B cell (primary cell): ENCODE results near the gene BRICD5. TPM values are rescaled to one million over a fixed set of nuclear protein-coding genes. Genes with fewer than 3 reads are reported as not detected.

ENCODE experiments used
- ATAC-seq: fragments of 200-7000 bp; cut with Tn5 transposase; one replicate; pipeline ENCODE4 v1.10.0; 2021; ENCODE audit warnings: low read depth, mild to moderate bottlenecking, moderate number of reproducible peaks, moderate library complexity
- CTCF ChIA-PET: fragments of 350-600 bp; sonication (Branson Sonifier 250); formaldehyde crosslinking; loops from one replicate; lab custom pipeline; 2021; ENCODE audit warnings: antibody characterized with exemption, inconsistent platforms; lab: Charles Lee
- POLR2A ChIA-PET: fragments of 350-600 bp; sonication (Branson Sonifier 250); formaldehyde crosslinking; loops from one replicate; lab custom pipeline; 2021; ENCODE audit warnings: antibody characterized with exemption; lab: Charles Lee
- DNase-seq: peaks from one replicate; pipeline ENCODE4 v3.0.0; 2013
- H2AFZ ChIP-seq: 2 replicates; pipeline ENCODE4 v1.6.1; 2012; ENCODE audit warnings: mild to moderate bottlenecking, low read depth, low read length; ENCODE audit not compliant: insufficient read depth, poor library complexity, severe bottlenecking
- H3K27ac ChIP-seq, 2 donors: 1 replicate in 1 of 2; 2 replicates in 1 of 2; pipeline ENCODE4 v1.5.1; 2012 to 2013; ENCODE audit warnings: low read length in 2 of 2, mild to moderate bottlenecking in 2 of 2, moderate library complexity in 1 of 2
- H3K27me3 ChIP-seq, 4 experiments: fragments of 200-600 bp in 1 of 4; sonication (generic) in 1 of 4; replicated peaks in 1 of 4; 1 replicate in 2 of 4; 2 replicates in 2 of 4; pipeline versions ENCODE4 v1.6.1 to v1.7.0; 2013 to 2016; ENCODE audit warnings: low read length in 3 of 4, mild to moderate bottlenecking in 2 of 4, mixed read lengths in 1 of 4, moderate library complexity in 1 of 4; ENCODE audit not compliant: insufficient read depth in 4 of 4, control insufficient read depth in 3 of 4; ENCODE audit errors: control extremely low read depth in 1 of 4
- H3K36me3 ChIP-seq, 2 experiments: replicated peaks in 1 of 2; 1 replicate in 1 of 2; 2 replicates in 1 of 2; pipeline versions ENCODE4 v1.6.1 to v1.7.1; 2013; ENCODE audit warnings: low read length in 1 of 2; ENCODE audit not compliant: insufficient read depth in 2 of 2, control insufficient read depth in 1 of 2; ENCODE audit errors: control extremely low read depth in 1 of 2, extremely low read depth in 1 of 2
- H3K4me1 ChIP-seq, 2 donors: fragments of 200-600 bp in 1 of 2; sonication (generic) in 1 of 2; 1 replicate in 1 of 2; 2 replicates in 1 of 2; pipeline versions ENCODE4 v1.5.1 to v1.6.1; 2013 to 2017; ENCODE audit warnings: low read length in 2 of 2; ENCODE audit not compliant: control insufficient read depth in 2 of 2, insufficient read depth in 2 of 2
- H3K4me2 ChIP-seq: replicated peaks from 2 replicates; pipeline ENCODE3; 2012; ENCODE audit warnings: mild to moderate bottlenecking, low read depth, low read length; ENCODE audit not compliant: poor library complexity, severe bottlenecking
- H3K4me3 ChIP-seq, 5 experiments: fragments of 200-600 bp in 1 of 5; sonication (generic) in 1 of 5; 1 replicate in 3 of 5; 2 replicates in 2 of 5; pipeline versions ENCODE4 v1.5.1 to v1.7.0; 2011 to 2016; ENCODE audit warnings: low read length in 4 of 5, mild to moderate bottlenecking in 4 of 5, low read depth in 2 of 5, control low read depth in 1 of 5, moderate library complexity in 1 of 5; ENCODE audit not compliant: insufficient read depth in 1 of 5; ENCODE audit errors: control extremely low read depth in 1 of 5, extremely low read depth in 1 of 5
- H3K79me2 ChIP-seq: fragments of 200-600 bp; sonication (generic); one replicate; pipeline ENCODE4 v1.6.0; 2016; ENCODE audit warnings: low read length; ENCODE audit not compliant: control insufficient read depth, insufficient read depth
- H3K9ac ChIP-seq: fragments of 200-600 bp; sonication (generic); 2 replicates; pipeline ENCODE4 v1.6.1; 2017; ENCODE audit warnings: mild to moderate bottlenecking, low read length, moderate library complexity
- H3K9me3 ChIP-seq, 3 donors: one replicate each; pipeline versions ENCODE4 v1.6.1 to v1.7.1; 2013; ENCODE audit warnings: low read length in 2 of 3; ENCODE audit not compliant: control insufficient read depth in 2 of 3, insufficient read depth in 1 of 3; ENCODE audit errors: control extremely low read depth in 1 of 3
- H4K20me1 ChIP-seq: 2 replicates; pipeline ENCODE4 v1.6.0; 2012; ENCODE audit warnings: mild to moderate bottlenecking, low read length; ENCODE audit not compliant: insufficient read depth, control insufficient read depth, poor library complexity, severe bottlenecking
- H3K27ac Mint-ChIP-seq: one replicate; pipeline ENCODE4 v1.8.0; 2021; ENCODE audit warnings: mixed read lengths
- H3K27me3 Mint-ChIP-seq: one replicate; pipeline ENCODE4 v1.8.0; 2021; ENCODE audit warnings: mixed read lengths
- H3K4me1 Mint-ChIP-seq: one replicate; pipeline ENCODE4 v1.8.0; 2021; ENCODE audit warnings: mixed read lengths
- H3K4me3 Mint-ChIP-seq: one replicate; pipeline ENCODE4 v1.8.0; 2021; ENCODE audit warnings: mixed read lengths
- H3K9me3 Mint-ChIP-seq: one replicate; pipeline ENCODE4 v1.8.0; 2022; ENCODE audit warnings: mixed read lengths; ENCODE audit not compliant: insufficient read depth
- CTCF ChIP-seq: fragments of 200-600 bp; IDR thresholded peaks from one replicate; pipeline ENCODE4 v1.8.0; 2022; ENCODE audit warnings: antibody characterized with exemption, mild to moderate bottlenecking
- EZH2 ChIP-seq: IDR thresholded peaks from 2 replicates; pipeline ENCODE4 v1.6.1; 2012; ENCODE audit warnings: borderline replicate concordance, low read depth, mild to moderate bottlenecking, moderate library complexity, low read length; ENCODE audit not compliant: insufficient read depth, poor library complexity, severe bottlenecking
- WGBS: methylation state at CpG from one replicate; pipeline ENCODE4 v1.1.5; 2013; ENCODE audit warnings: missing lambda C conversion rate; ENCODE audit not compliant: insufficient coverage; 5-methylcytosine and 5-hydroxymethylcytosine counted together
- intact Hi-C: fragments of 100-400 bp; cut with micrococcal nuclease; formaldehyde crosslinking; loops from one replicate; pipeline ENCODE4 v1.10.0; 2022
- polyA plus RNA-seq: library from polyadenylated mRNA; depleted of rRNA; stranded (reverse); fragments of >200 nt; gene quantifications from 2 replicates; pipeline ENCODE4 v1.2.3, GENCODE V29; 2012
- total RNA-seq, 2 donors: library from RNA; stranded (reverse); fragments of 120-200 nt in 1 of 2; gene quantifications; 1 replicate in 1 of 2; 2 replicates in 1 of 2; pipeline versions ENCODE4 v1.2.3 to v1.2.4, GENCODE V29; 2013 to 2022

The BRICD5 gene
- total and polyA plus RNA-seq, 2 donors (not counting 1 experiment from before 2014, with no cell fraction given) = 11.9 to 18.3 TPM

GRCh38 chr16:2197765-2198164, 12.9 kb downstream of the BRICD5 start:
- Histone ChIP-seq H2AFZ (no peak overlapping the region), H3K9ac (no peak overlapping the region), H3K4me2 (no peak overlapping the region), H3K27ac (no peak overlapping the region), H3K79me2 (no peaks in the 10 kb centered on the region), H3K4me3 (no peak overlapping the region), H3K9me3 (peaks cover 0 to 6% (median 0%) of the 10 kb centered on the region in 3 donors), H3K27me3 (peaks cover 0 to 50% (median 20%) of the 10 kb centered on the region in 4 experiments), H3K36me3 (no peaks in the 10 kb centered on the region), H3K4me1 (peaks cover 12 to 22% of the 10 kb centered on the region in 2 donors), H4K20me1 (no peaks in the 10 kb centered on the region)
- H3K4me1 Mint-ChIP-seq = peaks cover 10% of the 10 kb centered on the region
- ChIA-PET POLR2A (no interaction called here), CTCF (interaction anchor here (0.6 to 4.7 kb wide), 2 partner anchors 54 to 339 kb away, joined by 3 to 71 read pairs; partner anchors contain the start of gene ECI1)
- no peak for ATAC-seq
- H3K4me3 Mint-ChIP-seq = peak overlapping the region; percentile 40
- intact Hi-C loops = loop anchor here (10.0 kb wide), 2 partner anchors 147 to 407 kb away; partner anchors contain the start of gene ABCA3
- TF ChIP-seq EZH2 = no peak
- no peak for TF ChIP-seq CTCF
- no peaks in the 10 kb centered on the region for H3K9me3 Mint-ChIP-seq
- peaks cover 28% of the 10 kb centered on the region for H3K27me3 Mint-ChIP-seq
- DNase-seq = no peak
- H3K27ac Mint-ChIP-seq = no peak overlapping the region
- 77% methylated on average over 5 of the region's 6 CpGs for WGBS

GRCh38 chr16:2196981-2197511, 13.6 kb downstream of the BRICD5 start:
- H3K27me3 ChIP-seq = peaks cover 0 to 50% (median 20%) of the 10 kb centered on the region in 4 experiments
- intact Hi-C loops = loop anchor here (10.0 kb wide), 2 partner anchors 148 to 408 kb away; partner anchors contain the start of gene ABCA3

More at GRCh38 chr16:2196981-2197511, 13.6 kb downstream of the BRICD5 start:
- Histone ChIP-seq H2AFZ (no peak overlapping the region), H3K9me3 (peaks cover 0 to 6% (median 0%) of the 10 kb centered on the region in 3 donors), H3K27ac (no peak overlapping the region), H3K9ac (no peak overlapping the region), H3K79me2 (no peaks in the 10 kb centered on the region), H3K4me1 (peaks cover 12 to 22% of the 10 kb centered on the region in 2 donors), H4K20me1 (no peaks in the 10 kb centered on the region), H3K4me3 (no peak overlapping the region), H3K36me3 (no peaks in the 10 kb centered on the region), H3K4me2 (peak overlapping the region; percentile 69)
- DNase-seq (no peak), ATAC-seq (no peak)
- ChIA-PET POLR2A (no interaction called here), CTCF (interaction anchor here (0.6 to 4.7 kb wide), 2 partner anchors 54 to 338 kb away, joined by 3 to 71 read pairs; partner anchors contain the start of gene ECI1)
- H3K9me3 Mint-ChIP-seq = no peaks in the 10 kb centered on the region
- H3K27me3 Mint-ChIP-seq = peaks cover 33% of the 10 kb centered on the region
- TF ChIP-seq CTCF (no peak), EZH2 (peak; percentile 75)
- WGBS = 32% methylated on average over 26 of the region's 32 CpGs
- H3K4me3 Mint-ChIP-seq = peak overlapping the region; percentile 67
- no peak overlapping the region for H3K27ac Mint-ChIP-seq
- H3K4me1 Mint-ChIP-seq = peaks cover 10% of the 10 kb centered on the region
